Activated CD8-positive, alpha-beta memory T cell treated with anti-CD3 and anti-CD28 coated beads for 24 hours (primary cell): Measurements from ENCODE around the gene TMED5.

Source experiments
- DNase-seq: peaks from one replicate; pipeline ENCODE4 v3.0.0-alpha.2; 2020

TMED5 gene

GRCh38 chr1:93120614-93121013, 59.6 kb downstream of the TMED5 start:
- no peak for DNase-seq

- DNase-seq, result no peak
Observed at GRCh38 chr1:93114391-93114790, 65.8 kb downstream of the TMED5 start.

GRCh38 chr1:93113127-93113526, 67.1 kb downstream of the TMED5 start:
- no peak for DNase-seq

- DNase-seq, result no peak
Observed at GRCh38 chr1:93111561-93111960, 68.7 kb downstream of the TMED5 start.

GRCh38 chr1:93111065-93111464, 69.1 kb downstream of the TMED5 start:
- DNase-seq, result no peak

- no peak for DNase-seq
Observed at GRCh38 chr1:93109578-93109977, 70.6 kb downstream of the TMED5 start.

GRCh38 chr1:93108335-93108734, 71.9 kb downstream of the TMED5 start:
- DNase-seq, result no peak

- no peak for DNase-seq
Observed at GRCh38 chr1:93107395-93107794, 72.8 kb downstream of the TMED5 start.

GRCh38 chr1:93106226-93106625, 74.0 kb downstream of the TMED5 start:
- DNase-seq, result no peak

GRCh38 chr1:93102142-93102541, 78.1 kb downstream of the TMED5 start:
- DNase-seq, result no peak
